ENCODE data around the gene PSD2. TPM values are rescaled to one million over a fixed set of nuclear protein-coding genes. Genes with fewer than 3 reads are reported as not detected.
A peak's percentile ranks its signal among the peaks of the same experiment; 100 is the strongest.

The PSD2 gene
- total RNA-seq, 1 donor from 2014 or later, result not detected

DNA sequence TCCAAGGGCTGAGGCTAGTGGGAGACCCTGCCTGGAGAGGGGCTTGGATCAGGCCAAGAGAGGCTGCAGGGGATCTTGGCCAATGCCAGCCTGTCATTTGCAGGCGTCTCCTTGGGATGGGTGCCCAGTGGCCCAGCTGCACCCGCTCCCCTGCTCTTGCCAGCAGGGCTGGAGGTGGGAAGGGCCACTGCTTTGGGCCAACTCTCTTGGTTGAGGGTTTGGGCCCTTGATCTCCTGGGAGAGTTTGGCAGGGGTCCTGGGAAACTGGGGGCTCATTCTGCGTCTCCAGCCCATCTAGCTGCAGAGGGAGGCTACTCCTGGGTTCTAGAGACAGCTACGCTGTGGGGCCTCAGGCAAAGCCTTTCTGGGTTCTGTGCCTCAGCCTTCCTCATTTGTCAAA, 10.5 kb downstream of the PSD2 start:
- TF ChIP-seq, protein P1, sequence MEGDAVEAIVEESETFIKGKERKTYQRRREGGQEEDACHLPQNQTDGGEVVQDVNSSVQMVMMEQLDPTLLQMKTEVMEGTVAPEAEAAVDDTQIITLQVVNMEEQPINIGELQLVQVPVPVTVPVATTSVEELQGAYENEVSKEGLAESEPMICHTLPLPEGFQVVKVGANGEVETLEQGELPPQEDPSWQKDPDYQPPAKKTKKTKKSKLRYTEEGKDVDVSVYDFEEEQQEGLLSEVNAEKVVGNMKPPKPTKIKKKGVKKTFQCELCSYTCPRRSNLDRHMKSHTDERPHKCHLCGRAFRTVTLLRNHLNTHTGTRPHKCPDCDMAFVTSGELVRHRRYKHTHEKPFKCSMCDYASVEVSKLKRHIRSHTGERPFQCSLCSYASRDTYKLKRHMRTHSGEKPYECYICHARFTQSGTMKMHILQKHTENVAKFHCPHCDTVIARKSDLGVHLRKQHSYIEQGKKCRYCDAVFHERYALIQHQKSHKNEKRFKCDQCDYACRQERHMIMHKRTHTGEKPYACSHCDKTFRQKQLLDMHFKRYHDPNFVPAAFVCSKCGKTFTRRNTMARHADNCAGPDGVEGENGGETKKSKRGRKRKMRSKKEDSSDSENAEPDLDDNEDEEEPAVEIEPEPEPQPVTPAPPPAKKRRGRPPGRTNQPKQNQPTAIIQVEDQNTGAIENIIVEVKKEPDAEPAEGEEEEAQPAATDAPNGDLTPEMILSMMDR (IDR thresholded peaks at IDR 0.05), result no peak
- Mint-ChIP-seq H3K4me3 (no peak overlapping the region), H3K27ac (no peak overlapping the region), H3K27me3 (peaks cover 48% of the 10 kb centered on the region), H3K36me3 (ENCODE audit: low read depth) (no peaks in the 10 kb centered on the region), H3K4me1 (no peaks in the 10 kb centered on the region), H3K9me3 (no peaks in the 10 kb centered on the region)
- CTCF ChIA-PET, result interaction anchor here (1.2 to 1.5 kb wide), 2 partner anchors 57 to 163 kb away, joined by 4 to 5 read pairs; no protein-coding TSS in a partner anchor
- DNase-seq, result no peak
- no peak for ATAC-seq (ENCODE audit: low read depth)
- POLR2A ChIA-PET, result no interaction called here
- intact Hi-C loops (cut with micrococcal nuclease), result no loop called here

GRCh38 chr5:139806726-139807646, 11.4 kb downstream of the PSD2 start:
- Mint-ChIP-seq H3K27ac (no peak overlapping the region), H3K4me3 (no peak overlapping the region), H3K9me3 (no peaks in the 10 kb centered on the region), H3K36me3 (ENCODE audit: low read depth) (no peaks in the 10 kb centered on the region), H3K4me1 (no peaks in the 10 kb centered on the region), H3K27me3 (peaks cover 40% of the 10 kb centered on the region)
- ChIA-PET POLR2A (no interaction called here), CTCF (no interaction called here)
- TF ChIP-seq, protein P1 (IDR thresholded peaks at IDR 0.05), result no peak
- no peak for ATAC-seq (ENCODE audit: low read depth)
- DNase-seq, result no peak
- intact Hi-C loops (cut with micrococcal nuclease), result no loop called here

GRCh38 chr5:139807647-139808030, 12.0 kb downstream of the PSD2 start:
- Mint-ChIP-seq H3K27me3 (peaks cover 37% of the 10 kb centered on the region), H3K27ac (no peak overlapping the region), H3K9me3 (no peaks in the 10 kb centered on the region), H3K4me1 (no peaks in the 10 kb centered on the region), H3K36me3 (ENCODE audit: low read depth) (no peaks in the 10 kb centered on the region), H3K4me3 (no peak overlapping the region)
- POLR2A ChIA-PET, result no interaction called here
- ATAC-seq (ENCODE audit: low read depth) (no peak), DNase-seq (no peak)
- CTCF ChIA-PET, result no interaction called here
- intact Hi-C loops (cut with micrococcal nuclease), result no loop called here
- TF ChIP-seq, protein P1 (IDR thresholded peaks at IDR 0.05), result no peak

DNA sequence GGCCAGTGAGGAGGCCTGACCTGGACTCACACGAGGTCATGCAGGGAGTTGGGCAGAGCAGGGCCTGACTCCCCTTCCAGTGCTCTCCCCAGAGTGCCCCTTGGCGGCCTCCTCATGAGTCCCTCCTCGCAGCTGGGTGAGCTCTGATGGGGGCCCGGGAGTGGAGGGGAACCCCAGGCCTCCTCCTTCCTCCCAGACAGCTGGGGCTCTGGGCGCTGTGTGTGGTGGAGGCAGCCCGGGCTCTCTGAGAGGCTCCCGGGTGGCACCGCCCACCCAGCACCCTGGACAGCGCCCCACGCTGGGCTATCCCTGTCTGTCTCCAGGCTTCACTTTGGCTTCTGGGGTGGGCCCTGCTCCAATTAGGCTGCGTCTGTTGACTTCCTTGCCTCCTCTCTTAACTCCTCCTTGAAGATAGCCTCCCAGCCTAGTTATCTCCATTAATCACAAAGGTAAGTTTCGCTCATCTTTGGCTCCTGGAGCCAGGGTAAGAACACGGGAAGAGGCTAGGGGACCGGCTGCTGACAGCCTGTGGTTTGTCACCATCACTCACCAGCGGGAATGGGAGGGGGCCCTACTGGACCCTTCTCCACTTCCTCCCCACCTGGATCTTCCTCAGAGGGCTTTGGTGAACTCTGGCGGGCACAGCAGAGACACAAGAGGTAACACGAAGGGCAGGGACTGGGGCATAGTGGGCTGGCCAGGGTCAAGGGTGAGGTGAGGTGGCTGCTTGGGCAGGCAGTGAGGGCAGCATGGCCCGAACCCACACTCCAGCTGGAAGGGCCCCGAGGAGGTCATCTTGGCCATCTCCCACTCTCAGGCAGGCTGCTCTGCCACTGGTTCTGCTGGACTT, 13.1 kb downstream of the PSD2 start:
- Mint-ChIP-seq H3K36me3 (ENCODE audit: low read depth) (no peaks in the 10 kb centered on the region), H3K27me3 (peaks cover 36% of the 10 kb centered on the region), H3K4me3 (no peak overlapping the region), H3K27ac (no peak overlapping the region), H3K4me1 (no peaks in the 10 kb centered on the region), H3K9me3 (no peaks in the 10 kb centered on the region)
- ATAC-seq (ENCODE audit: low read depth) (peak; percentile 58), DNase-seq (no peak)
- TF ChIP-seq, protein P1 (IDR thresholded peaks at IDR 0.05), result no peak
- CTCF ChIA-PET, result no interaction called here
- intact Hi-C loops (cut with micrococcal nuclease), result no loop called here
- POLR2A ChIA-PET, result no interaction called here

DNA sequence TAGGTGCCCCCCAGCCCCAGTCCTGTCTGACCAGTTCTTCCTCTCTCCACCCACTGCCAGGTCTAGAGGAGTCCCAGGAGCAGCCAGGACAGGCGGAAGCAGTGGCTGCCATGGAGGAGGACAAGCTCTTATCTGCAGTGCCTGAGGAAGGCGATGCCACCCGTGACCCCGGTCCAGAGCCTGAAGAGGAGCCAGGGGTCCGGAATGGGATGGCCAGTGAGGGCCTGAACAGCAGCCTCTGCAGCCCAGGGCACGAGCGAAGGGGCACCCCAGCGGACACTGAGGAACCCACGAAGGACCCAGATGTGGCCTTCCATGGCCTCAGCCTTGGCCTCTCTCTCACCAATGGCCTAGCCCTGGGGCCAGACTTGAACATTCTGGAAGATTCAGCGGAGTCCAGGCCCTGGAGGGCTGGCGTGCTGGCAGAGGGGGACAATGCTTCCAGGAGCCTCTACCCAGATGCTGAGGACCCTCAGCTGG, 13.8 kb downstream of the PSD2 start:
- TF ChIP-seq, protein P1 (IDR thresholded peaks at IDR 0.05), result no peak
- H3K27me3 Mint-ChIP-seq, result peaks cover 36% of the 10 kb centered on the region
- no peaks in the 10 kb centered on the region for H3K4me1 Mint-ChIP-seq
- ATAC-seq (ENCODE audit: low read depth) (no peak), DNase-seq (no peak)
- CTCF ChIA-PET, result no interaction called here
- POLR2A ChIA-PET, result no interaction called here
- H3K36me3 Mint-ChIP-seq (ENCODE audit: low read depth), result no peaks in the 10 kb centered on the region
- intact Hi-C loops (cut with micrococcal nuclease), result no loop called here
- H3K9me3 Mint-ChIP-seq, result no peaks in the 10 kb centered on the region
- no peak overlapping the region for H3K27ac Mint-ChIP-seq
- no peak overlapping the region for H3K4me3 Mint-ChIP-seq

All from activated B cell treated with CpG ODN at 0.5 μM for 24 hours (primary cell).